Activated T-cell treated with anti-CD3 and anti-CD28 coated beads, Interleukin-2, amount 50 U/mL, for 72 hours (primary cell): Measurements from ENCODE around the gene MAGEB17. TPM values are rescaled to one million over a fixed set of nuclear protein-coding genes. Genes with fewer than 3 reads are reported as not detected.

Source experiments
- ATAC-seq, 2 donors: fragments of 150-1000 bp; cut with Tn5 transposase; replicated peaks in 1 of 2; 2 replicates each; pipeline ENCODE4 v1.10.0; 2021; ENCODE audit warnings: moderate library complexity in 2 of 2, mild to moderate bottlenecking in 1 of 2
- DNase-seq, 2 donors: peaks; one replicate each; pipeline ENCODE4 v3.0.0; 2021 to 2022; ENCODE audit warnings: mixed read lengths in 1 of 2
- H3K27ac Mint-ChIP-seq: one replicate; pipeline ENCODE4 v1.8.0; 2022; ENCODE audit warnings: mild to moderate bottlenecking, moderate library complexity, mixed read lengths
- H3K27me3 Mint-ChIP-seq: one replicate; pipeline ENCODE4 v1.8.0; 2022; ENCODE audit warnings: low read depth, mixed read lengths
- H3K36me3 Mint-ChIP-seq, 2 donors: one replicate each; pipeline ENCODE4 v1.8.0; 2022; ENCODE audit warnings: mixed read lengths in 2 of 2, mild to moderate bottlenecking in 1 of 2; ENCODE audit not compliant: insufficient read depth in 2 of 2
- H3K4me1 Mint-ChIP-seq: one replicate; pipeline ENCODE4 v1.8.0; 2022; ENCODE audit warnings: low read depth, mixed read lengths
- H3K4me3 Mint-ChIP-seq, 2 donors: one replicate each; pipeline ENCODE4 v1.8.0; 2022; ENCODE audit warnings: mild to moderate bottlenecking in 2 of 2, mixed read lengths in 2 of 2, moderate library complexity in 2 of 2
- H3K9me3 Mint-ChIP-seq, 2 donors: one replicate each; pipeline ENCODE4 v1.8.0; 2022; ENCODE audit warnings: mixed read lengths in 2 of 2
- total RNA-seq, 2 donors: library from RNA; stranded (reverse); gene quantifications; one replicate each; pipeline ENCODE4 v1.2.3, GENCODE V29; 2022

MAGEB17 gene
- not detected for total RNA-seq

GRCh38 chrX:16167181-16167580 is at the start of gene MAGEB17:
Gene MAGEB17 (plus strand): TSS chrX:16167481. CDS start chrX:16170383, 2,902 bp downstream.
- Mint-ChIP-seq H3K4me3 (no peak within 1 kb of the TSS), H3K4me1 (no peaks in the 10 kb centered on the region), H3K9me3 (no peaks in the 10 kb centered on the region), H3K27ac (no peak within 1 kb of the TSS), H3K27me3 (peaks cover 46% of the 10 kb centered on the region), H3K36me3 (peaks cover 0 to 1% of the 10 kb centered on the region in 2 donors)
- DNase-seq, result no peak
- no peak for ATAC-seq

- Mint-ChIP-seq H3K27ac (peak overlapping the region; percentile 86), H3K36me3 (peaks cover 0 to 5% of the 10 kb centered on the region in 2 donors), H3K4me3 (peak overlapping the region in 1 of 2 donors; percentile 22), H3K4me1 (peaks cover 21% of the 10 kb centered on the region), H3K9me3 (peaks cover 0 to 2% of the 10 kb centered on the region in 2 donors), H3K27me3 (peaks cover 53% of the 10 kb centered on the region)
- peak; percentile 66 to 77 for ATAC-seq
- no peak for DNase-seq
These were observed 47.7 kb upstream of the MAGEB17 start for GRCh38 chrX:16119353-16120220.

- Mint-ChIP-seq H3K27me3 (peaks cover 51% of the 10 kb centered on the region), H3K27ac (peak overlapping the region; percentile 73), H3K4me1 (peaks cover 21% of the 10 kb centered on the region), H3K9me3 (peaks cover 0 to 2% of the 10 kb centered on the region in 2 donors), H3K4me3 (peak overlapping the region in 1 of 2 donors; percentile 9), H3K36me3 (peaks cover 0 to 5% of the 10 kb centered on the region in 2 donors)
- ATAC-seq (no peak), DNase-seq (no peak)
These were observed 46.9 kb upstream of the MAGEB17 start for GRCh38 chrX:16120431-16120830.

- Mint-ChIP-seq H3K9me3 (no peaks in the 10 kb centered on the region), H3K4me1 (peaks cover 21% of the 10 kb centered on the region), H3K27me3 (peaks cover 58% of the 10 kb centered on the region), H3K4me3 (no peak within 1 kb of the TSS), H3K36me3 (peaks cover 0 to 3% of the 10 kb centered on the region in 2 donors), H3K27ac (no peak within 1 kb of the TSS)
- peak; percentile 79 to 84 for ATAC-seq
- DNase-seq, result peak; percentile 52 to 69
These were observed 44.0 kb upstream of the MAGEB17 start, which contains the start of gene GRPR for GRCh38 chrX:16123222-16123786. Gene GRPR (plus strand): TSS chrX:16123565. CDS start chrX:16123954, 389 bp downstream.

- H3K4me3 Mint-ChIP-seq, result no peak overlapping the region
- no peak for DNase-seq
- peaks cover 19% of the 10 kb centered on the region for H3K4me1 Mint-ChIP-seq
- peaks cover 63% of the 10 kb centered on the region for H3K27me3 Mint-ChIP-seq
- H3K36me3 Mint-ChIP-seq, result peaks cover 0 to 1% of the 10 kb centered on the region in 2 donors
- ATAC-seq, result no peak
- H3K27ac Mint-ChIP-seq, result no peak overlapping the region
- no peaks in the 10 kb centered on the region for H3K9me3 Mint-ChIP-seq
These were observed 43.1 kb upstream of the MAGEB17 start for GRCh38 chrX:16124201-16124600.

GRCh38 chrX:16125520-16126149 is 41.6 kb upstream of the MAGEB17 start:
- Mint-ChIP-seq H3K27me3 (peaks cover 67% of the 10 kb centered on the region), H3K9me3 (no peaks in the 10 kb centered on the region), H3K36me3 (no peaks in the 10 kb centered on the region), H3K4me1 (peaks cover 5% of the 10 kb centered on the region), H3K27ac (no peak overlapping the region), H3K4me3 (no peak overlapping the region)
- ATAC-seq (no peak), DNase-seq (no peak)

- H3K9me3 Mint-ChIP-seq, result no peaks in the 10 kb centered on the region
- ATAC-seq, result no peak
- no peaks in the 10 kb centered on the region for H3K4me1 Mint-ChIP-seq
- peaks cover 70% of the 10 kb centered on the region for H3K27me3 Mint-ChIP-seq
- no peaks in the 10 kb centered on the region for H3K36me3 Mint-ChIP-seq
- DNase-seq, result no peak
- no peak overlapping the region for H3K4me3 Mint-ChIP-seq
- no peak overlapping the region for H3K27ac Mint-ChIP-seq
These were observed 36.6 kb upstream of the MAGEB17 start for GRCh38 chrX:16130707-16131106.

GRCh38 chrX:16134936-16135335 is 32.3 kb upstream of the MAGEB17 start:
- no peak for ATAC-seq
- H3K9me3 Mint-ChIP-seq, result no peaks in the 10 kb centered on the region
- H3K4me1 Mint-ChIP-seq, result no peaks in the 10 kb centered on the region
- H3K27ac Mint-ChIP-seq, result no peak overlapping the region
- no peak overlapping the region for H3K4me3 Mint-ChIP-seq
- no peaks in the 10 kb centered on the region for H3K36me3 Mint-ChIP-seq
- peaks cover 63% of the 10 kb centered on the region for H3K27me3 Mint-ChIP-seq
- DNase-seq, result no peak

GRCh38 chrX:16136080-16136479 is 31.2 kb upstream of the MAGEB17 start:
- Mint-ChIP-seq H3K27me3 (peaks cover 67% of the 10 kb centered on the region), H3K4me3 (no peak overlapping the region), H3K4me1 (no peaks in the 10 kb centered on the region), H3K9me3 (no peaks in the 10 kb centered on the region), H3K27ac (no peak overlapping the region), H3K36me3 (no peaks in the 10 kb centered on the region)
- no peak for ATAC-seq
- DNase-seq, result no peak

- Mint-ChIP-seq H3K27me3 (peaks cover 66% of the 10 kb centered on the region), H3K36me3 (no peaks in the 10 kb centered on the region), H3K4me1 (no peaks in the 10 kb centered on the region), H3K27ac (no peak overlapping the region), H3K9me3 (no peaks in the 10 kb centered on the region), H3K4me3 (no peak overlapping the region)
- DNase-seq, result no peak
- ATAC-seq, result no peak
These were observed 29.7 kb upstream of the MAGEB17 start for GRCh38 chrX:16137416-16138107.

GRCh38 chrX:16138108-16138427 is 29.2 kb upstream of the MAGEB17 start:
- no peaks in the 10 kb centered on the region for H3K4me1 Mint-ChIP-seq
- peaks cover 66% of the 10 kb centered on the region for H3K27me3 Mint-ChIP-seq
- no peaks in the 10 kb centered on the region for H3K9me3 Mint-ChIP-seq
- H3K27ac Mint-ChIP-seq, result no peak overlapping the region
- H3K4me3 Mint-ChIP-seq, result no peak overlapping the region
- DNase-seq, result no peak
- ATAC-seq, result no peak
- no peaks in the 10 kb centered on the region for H3K36me3 Mint-ChIP-seq

GRCh38 chrX:16140448-16140847 is 26.8 kb upstream of the MAGEB17 start:
- H3K4me3 Mint-ChIP-seq, result no peak overlapping the region
- DNase-seq (no peak), ATAC-seq (peak in 1 of 2 donors; percentile 45)
- no peak overlapping the region for H3K27ac Mint-ChIP-seq
- no peaks in the 10 kb centered on the region for H3K4me1 Mint-ChIP-seq
- peaks cover 65% of the 10 kb centered on the region for H3K27me3 Mint-ChIP-seq
- H3K36me3 Mint-ChIP-seq, result peaks cover 0 to 3% of the 10 kb centered on the region in 2 donors
- H3K9me3 Mint-ChIP-seq, result peaks cover 0 to 2% of the 10 kb centered on the region in 2 donors

GRCh38 chrX:16140983-16141382 is 26.3 kb upstream of the MAGEB17 start:
- peaks cover 68% of the 10 kb centered on the region for H3K27me3 Mint-ChIP-seq
- ATAC-seq (no peak), DNase-seq (no peak)
- H3K9me3 Mint-ChIP-seq, result peaks cover 0 to 2% of the 10 kb centered on the region in 2 donors
- peaks cover 0 to 3% of the 10 kb centered on the region in 2 donors for H3K36me3 Mint-ChIP-seq
- H3K27ac Mint-ChIP-seq, result no peak overlapping the region
- no peaks in the 10 kb centered on the region for H3K4me1 Mint-ChIP-seq
- no peak overlapping the region for H3K4me3 Mint-ChIP-seq
